Endothelial cell of umbilical vein (primary cell): ENCODE data around the gene TMEM125. TPM values are rescaled to one million over a fixed set of nuclear protein-coding genes. Genes with fewer than 3 reads are reported as not detected.

Source experiments
- BruUV-seq: library from RNA; stranded (reverse); fragments of 400-500 nt; replicated peaks from 2 replicates; lab custom pipeline; 2021; lab: Mats Ljungman, UMichigan
- CTCF ChIA-PET: fragments of 300-600, 350-600 bp; sonication (Branson Sonifier 250); formaldehyde crosslinking; loops from one replicate; lab custom pipeline; 2021; ENCODE audit warnings: antibody characterized with exemption, inconsistent platforms; lab: Charles Lee
- POLR2A ChIA-PET: fragments of 300-600, 350-600 bp; sonication (Branson Sonifier 250); formaldehyde crosslinking; loops from one replicate; lab custom pipeline; 2021; ENCODE audit warnings: antibody characterized with exemption, inconsistent platforms; lab: Charles Lee
- DNase-seq: peaks from one replicate; pipeline ENCODE4 v3.0.0-alpha.2; 2011; ENCODE audit warnings: low read depth, low spot score
- FAIRE-seq: peaks from 2 replicates; lab custom pipeline; 2011; peaks lifted over from hg19 to GRCh38; lab: Jason Lieb, UNC
- H2AFZ ChIP-seq: 2 replicates; pipeline ENCODE4 v1.6.0; 2012; ENCODE audit warnings: low read depth, low read length, control low read depth, inconsistent platforms
- H3K27ac ChIP-seq: 2 replicates; pipeline ENCODE4 v1.5.1; 2011; ENCODE audit warnings: low read depth, mild to moderate bottlenecking, control low read depth, low read length, moderate library complexity; ENCODE audit not compliant: insufficient read depth
- H3K27me3 ChIP-seq, 2 experiments: 2 replicates each; pipeline versions ENCODE4 v1.6.0 to v1.6.1; 2011; ENCODE audit warnings: low read length in 2 of 2, mixed read lengths in 1 of 2; ENCODE audit not compliant: control insufficient read depth in 2 of 2, insufficient read depth in 2 of 2
- H3K36me3 ChIP-seq, 2 experiments: 2 replicates in 1 of 2; 3 replicates in 1 of 2; pipeline ENCODE4 v1.5.1; 2011; ENCODE audit warnings: low read length in 2 of 2, mild to moderate bottlenecking in 1 of 2, moderate library complexity in 1 of 2; ENCODE audit not compliant: control insufficient read depth in 2 of 2, insufficient read depth in 2 of 2; ENCODE audit errors: extremely low read depth in 1 of 2
- H3K4me1 ChIP-seq: 3 replicates; pipeline ENCODE4 v1.5.1; 2011; ENCODE audit warnings: mild to moderate bottlenecking, low read length; ENCODE audit not compliant: control insufficient read depth, insufficient read depth; ENCODE audit errors: extremely low read depth
- H3K4me2 ChIP-seq: 2 replicates; pipeline ENCODE4 v1.6.1; 2011; ENCODE audit warnings: low read length, control low read depth, mixed read lengths; ENCODE audit not compliant: insufficient read depth
- H3K4me3 ChIP-seq, 3 experiments: fragments of 200-600 bp in 1 of 3; sonication (generic), shearing (Covaris generic) in 1 of 3; replicated peaks in 1 of 3; 2 replicates each; pipeline ENCODE4 v1.5.1; 2011 to 2016; ENCODE audit warnings: control low read depth in 3 of 3, low read length in 3 of 3, mild to moderate bottlenecking in 2 of 3, inconsistent platforms in 1 of 3, low read depth in 1 of 3, moderate library complexity in 1 of 3; ENCODE audit not compliant: insufficient read depth in 1 of 3
- H3K79me2 ChIP-seq: 2 replicates; pipeline ENCODE4 v1.6.0; 2012; ENCODE audit warnings: low read length, inconsistent platforms; ENCODE audit not compliant: control insufficient read depth, insufficient read depth
- H3K9ac ChIP-seq: replicated peaks from 2 replicates; pipeline ENCODE3; 2011; ENCODE audit warnings: low read length, control low read depth; ENCODE audit not compliant: insufficient read depth; ENCODE audit errors: extremely low read depth
- H3K9me1 ChIP-seq: replicated peaks from 3 replicates; pipeline ENCODE4 v1.6.0; 2011; ENCODE audit warnings: mild to moderate bottlenecking, low read length; ENCODE audit not compliant: control insufficient read depth, insufficient read depth; ENCODE audit errors: extremely low read depth
- H3K9me3 ChIP-seq: replicated peaks from 2 replicates; pipeline ENCODE4 v1.5.1; 2012; ENCODE audit warnings: low read length, inconsistent platforms; ENCODE audit not compliant: control insufficient read depth, insufficient read depth
- H4K20me1 ChIP-seq: replicated peaks from 2 replicates; pipeline ENCODE3; 2011; ENCODE audit warnings: mild to moderate bottlenecking, low read length; ENCODE audit not compliant: control insufficient read depth, insufficient read depth; ENCODE audit errors: extremely low read depth
- EZH2 ChIP-seq: IDR thresholded peaks from 2 replicates; pipeline ENCODE4 v1.6.1; 2012; ENCODE audit warnings: borderline replicate concordance, low read depth, mild to moderate bottlenecking, moderate library complexity, low read length, inconsistent platforms; ENCODE audit not compliant: severe bottlenecking
- FOS ChIP-seq: IDR thresholded peaks from 2 replicates; pipeline ENCODE4 v1.6.1; 2011; ENCODE audit warnings: mild to moderate bottlenecking, low read length, moderate library complexity, borderline replicate concordance; ENCODE audit not compliant: insufficient read depth
- JUN ChIP-seq: IDR thresholded peaks from 2 replicates; pipeline ENCODE4 v1.6.1; 2011; ENCODE audit warnings: borderline replicate concordance, low read depth; ENCODE audit not compliant: insufficient read length, insufficient read depth
- POLR2A ChIP-seq: IDR thresholded peaks from 2 replicates; pipeline ENCODE4 v1.6.1; 2012; ENCODE audit warnings: low read depth, mild to moderate bottlenecking, control low read depth, low read length
- POLR2AphosphoS5 ChIP-seq: IDR thresholded peaks from 2 replicates; pipeline ENCODE4 v1.6.1; 2012; ENCODE audit warnings: low read depth, mild to moderate bottlenecking, control low read depth, low read length, moderate library complexity; ENCODE audit not compliant: insufficient read depth
- dilution Hi-C: fragments of 300-500 bp; cut with MboI; formaldehyde crosslinking; loops from one replicate; pipeline ENCODE4 v1.15.0; 2019; ENCODE audit warnings: low sequenced_read_pairs; ENCODE audit not compliant: extremely low pct_ligation_motif_present
- intact Hi-C: fragments of 100-400 bp; cut with micrococcal nuclease; formaldehyde crosslinking; loops from one replicate; pipeline ENCODE4 v1.10.0; 2022
- polyA plus RNA-seq, 4 experiments: library from polyadenylated mRNA; depleted of rRNA in 3 of 4; stranded (reverse) in 3 of 4; unstranded in 1 of 4; fragments of >200 nt; gene quantifications; 2 replicates each; pipeline versions ENCODE4 v1.2.1 to v1.2.3, GENCODE V29; 2011 to 2012; ENCODE audit warnings: missing spikeins in 1 of 4
- total RNA-seq: library from RNA; stranded (reverse); gene quantifications from 2 replicates; pipeline ENCODE4 v1.2.3, GENCODE V29; 2021
- TF ChIP-seq, protein P1 (sequence below): IDR thresholded peaks from 2 replicates; pipeline ENCODE4 v1.6.1; 2011; ENCODE audit not compliant: insufficient read depth, insufficient read length

TMEM125 gene
- total and polyA plus RNA-seq, 2 donors (not counting 3 experiments of a cell fraction or from before 2014, with no cell fraction given): 0.17 TPM; not detected in 1

DNA sequence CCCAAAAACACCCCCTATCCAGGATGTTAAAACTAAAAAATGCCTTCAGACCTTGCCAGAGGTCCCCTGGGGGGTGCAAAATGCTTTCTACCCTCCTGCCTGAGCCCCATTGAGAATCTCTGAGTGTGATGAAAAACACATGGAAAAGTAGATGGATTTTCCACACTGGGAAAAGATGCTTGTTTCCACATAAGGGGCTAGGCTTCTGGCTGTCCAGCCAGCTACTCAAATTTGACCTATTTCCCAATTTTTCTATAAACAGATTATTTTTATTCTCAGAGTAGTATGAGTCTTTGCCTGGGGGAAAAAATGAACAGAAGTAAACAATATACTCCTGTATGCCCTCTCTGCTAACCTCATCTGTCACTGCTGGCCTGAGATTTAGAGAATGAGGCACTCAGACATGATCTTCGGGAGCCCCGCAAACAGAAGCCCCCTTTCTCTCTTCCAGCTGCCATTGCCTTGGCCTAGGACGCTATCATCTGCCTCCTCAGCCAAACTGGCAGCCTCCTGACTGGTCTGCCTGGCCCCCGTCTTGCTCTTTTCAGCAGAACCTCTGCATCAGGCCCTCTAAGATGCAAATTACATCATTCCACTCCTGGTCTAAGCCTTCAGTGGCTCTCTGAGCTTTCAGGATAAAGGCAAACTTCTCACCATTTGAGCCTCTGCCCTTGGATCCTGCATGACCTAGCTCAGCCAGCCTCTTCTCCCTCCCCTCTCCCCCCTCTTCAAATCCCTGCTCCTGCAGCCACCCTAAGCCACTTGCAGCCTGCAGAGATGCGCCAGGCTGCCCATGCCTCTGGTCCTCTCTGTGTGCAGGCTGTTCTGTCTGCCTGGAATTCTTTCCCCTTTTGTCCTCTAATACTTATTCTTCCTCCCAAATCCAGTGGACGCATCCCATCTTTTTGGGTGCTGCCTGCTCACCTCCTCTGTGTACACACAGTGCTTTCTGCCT, 39.7 kb upstream of the TMEM125 start:
- Histone ChIP-seq H2AFZ (no peak overlapping the region), H3K4me1 (peaks cover 14% of the 10 kb centered on the region), H4K20me1 (no peaks in the 10 kb centered on the region), H3K36me3 (no peaks in the 10 kb centered on the region), H3K27ac (no peak overlapping the region), H3K79me2 (no peaks in the 10 kb centered on the region), H3K27me3 (no peaks in the 10 kb centered on the region), H3K4me2 (no peak overlapping the region), H3K9me3 (no peaks in the 10 kb centered on the region), H3K4me3 (no peak overlapping the region), H3K9ac (no peak overlapping the region), H3K9me1 (no peaks in the 10 kb centered on the region)
- TF ChIP-seq, protein P1, sequence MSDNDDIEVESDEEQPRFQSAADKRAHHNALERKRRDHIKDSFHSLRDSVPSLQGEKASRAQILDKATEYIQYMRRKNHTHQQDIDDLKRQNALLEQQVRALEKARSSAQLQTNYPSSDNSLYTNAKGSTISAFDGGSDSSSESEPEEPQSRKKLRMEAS: no peak
- ChIA-PET POLR2A (interaction anchor here (1.0 kb wide), 1 partner anchor 138 kb away, joined by 4 read pairs; the partner anchor contains the start of gene ELOVL1), CTCF (interaction anchor here (0.8 to 7.4 kb wide), 3 partner anchors 138 to 704 kb away, joined by 3 to 269 read pairs (median 3); partner anchors contain the start of gene ELOVL1)
- FAIRE-seq: no peak
- DNase-seq: no peak
- no TSS peak for BruUV-seq
- intact Hi-C loops (loop anchor here (5.0 kb wide), 1 partner anchor 137 kb away; the partner anchor contains the start of gene ELOVL1), dilution Hi-C loops (loop anchor here (25.0 kb wide), 1 partner anchor 182 kb away; no protein-coding TSS in a partner anchor)

DNA sequence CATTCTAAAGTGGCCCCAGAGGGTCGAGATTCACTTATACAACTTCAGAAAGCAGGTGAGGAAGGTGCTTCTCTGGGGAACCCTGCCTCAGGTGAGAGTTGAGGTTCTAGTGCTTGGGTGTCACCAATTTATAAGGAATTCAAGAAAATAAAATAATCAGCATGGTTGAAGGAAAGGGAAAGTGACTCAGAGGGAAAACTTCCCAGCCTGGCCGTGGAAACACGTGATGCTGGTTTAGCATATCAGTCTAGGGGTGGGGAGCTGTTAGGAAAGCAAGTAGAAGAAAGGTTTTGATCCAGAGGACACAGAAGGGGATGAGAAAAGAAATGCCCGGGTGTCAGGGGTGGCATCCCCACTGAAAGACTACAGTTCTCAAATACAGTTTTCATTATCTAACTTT, 37.7 kb upstream of the TMEM125 start:
- peak overlapping the region; percentile 83 for H3K4me2 ChIP-seq
- ChIA-PET CTCF (interaction anchor here (0.6 to 7.4 kb wide), 8 partner anchors 61 to 531 kb away, joined by 3 to 269 read pairs (median 4); partner anchors contain the start of genes CDC20, CFAP57, EBNA1BP2 and ELOVL1), POLR2A (interaction anchor here (0.8 to 2.1 kb wide), 3 partner anchors 12 to 195 kb away, joined by 3 to 8 read pairs (median 5); no protein-coding TSS in a partner anchor)

More for the DNA sequence above, 37.7 kb upstream of the TMEM125 start:
- Histone ChIP-seq H3K79me2 (no peaks in the 10 kb centered on the region), H3K9me1 (no peaks in the 10 kb centered on the region), H3K4me3 (peak overlapping the region in 1 of 3 experiments; percentile 32), H3K9me3 (no peaks in the 10 kb centered on the region), H3K4me1 (peaks cover 14% of the 10 kb centered on the region), H3K27me3 (no peaks in the 10 kb centered on the region), H3K27ac (peak overlapping the region; percentile 84), H4K20me1 (no peaks in the 10 kb centered on the region), H3K9ac (peak overlapping the region; percentile 51), H3K36me3 (no peaks in the 10 kb centered on the region), H2AFZ (peak overlapping the region; percentile 87)
- dilution Hi-C loops: loop anchor here (25.0 kb wide), 1 partner anchor 180 kb away; no protein-coding TSS in a partner anchor
- peak; percentile 96 for FAIRE-seq
- TF ChIP-seq FOS (peak; percentile 78), EZH2 (no peak), POLR2AphosphoS5 (no peak), JUN (peak; percentile 59), POLR2A (no peak)
- TF ChIP-seq, protein P1: peak; percentile 71
- no TSS peak for BruUV-seq
- DNase-seq: peak; percentile 90
- intact Hi-C loops: no loop called here
